Caco-2 (cell line): ENCODE measurements around the gene NFIA. TPM values are rescaled to one million over a fixed set of nuclear protein-coding genes. Genes with fewer than 3 reads are reported as not detected.

Source experiments
- BruUV-seq: library from RNA; stranded (reverse); fragments of 400-500 nt; replicated peaks from 2 replicates; lab custom pipeline; 2021; lab: Mats Ljungman, UMichigan
- CTCF ChIA-PET: fragments of 300-600 bp; sonication (Branson Sonifier 250); formaldehyde crosslinking; loops from one replicate; lab custom pipeline; 2022; ENCODE audit warnings: antibody characterized with exemption; lab: Charles Lee
- POLR2A ChIA-PET: fragments of 300-600 bp; sonication (Branson Sonifier 250); formaldehyde crosslinking; loops from one replicate; lab custom pipeline; 2022; ENCODE audit warnings: antibody characterized with exemption; lab: Charles Lee
- DNase-seq, 2 experiments: peaks; one replicate each; pipeline versions ENCODE4 v3.0.0 to v3.0.0-alpha.2; 2020 to 2022
- H3K27me3 ChIP-seq: replicated peaks from 2 replicates; pipeline ENCODE4 v1.6.0; 2011; ENCODE audit warnings: low read length; ENCODE audit not compliant: control insufficient read depth, insufficient read depth
- H3K36me3 ChIP-seq: 2 replicates; pipeline ENCODE4 v1.5.1; 2011; ENCODE audit warnings: low read length; ENCODE audit not compliant: control insufficient read depth, insufficient read depth
- H3K4me1 ChIP-seq: fragments of 250-450 bp; sonication (Bioruptor Pico); 2 replicates; pipeline ENCODE4 v1.5.1; 2020; ENCODE audit warnings: mild to moderate bottlenecking
- H3K4me3 ChIP-seq: 2 replicates; pipeline ENCODE4 v1.5.1; 2011; ENCODE audit warnings: low read depth, mild to moderate bottlenecking, control low read depth, low read length
- H3K9me3 ChIP-seq: fragments of 250-450 bp; sonication (Bioruptor Pico); 2 replicates; pipeline ENCODE4 v1.5.1; 2020; ENCODE audit warnings: mild to moderate bottlenecking, moderate library complexity
- H3K27ac Mint-ChIP-seq: one replicate; pipeline ENCODE4 v1.8.0; 2022; ENCODE audit warnings: mixed read lengths; ENCODE audit not compliant: unreplicated experiment
- H3K27me3 Mint-ChIP-seq: one replicate; pipeline ENCODE4 v1.8.0; 2022; ENCODE audit warnings: mixed read lengths; ENCODE audit not compliant: insufficient read depth, unreplicated experiment
- H3K36me3 Mint-ChIP-seq: one replicate; pipeline ENCODE4 v1.8.0; 2022; ENCODE audit warnings: mild to moderate bottlenecking, mixed read lengths; ENCODE audit not compliant: insufficient read depth, unreplicated experiment
- H3K4me1 Mint-ChIP-seq: one replicate; pipeline ENCODE4 v1.8.0; 2022; ENCODE audit warnings: low read depth, mixed read lengths; ENCODE audit not compliant: unreplicated experiment
- H3K4me3 Mint-ChIP-seq: one replicate; pipeline ENCODE4 v1.8.0; 2022; ENCODE audit warnings: mild to moderate bottlenecking, moderate library complexity, mixed read lengths; ENCODE audit not compliant: unreplicated experiment
- H3K9me3 Mint-ChIP-seq: one replicate; pipeline ENCODE4 v1.8.0; 2022; ENCODE audit warnings: mixed read lengths; ENCODE audit not compliant: unreplicated experiment
- intact Hi-C: fragments of 100-400 bp; cut with micrococcal nuclease; formaldehyde crosslinking; loops from one replicate; pipeline ENCODE4 v1.10.0; 2022; ENCODE audit not compliant: unreplicated experiment
- total RNA-seq: library from RNA; stranded (reverse); gene quantifications from 2 replicates; pipeline ENCODE4 v1.2.3, GENCODE V29; 2022
- TF ChIP-seq, protein P1 (sequence below), 2 experiments: fragments of 200-600 bp in 1 of 2; IDR thresholded peaks; 1 replicate in 1 of 2; 2 replicates in 1 of 2; pipeline versions ENCODE4 v1.5.1 to v1.8.0; 2011 to 2022; ENCODE audit warnings: antibody characterized with exemption in 1 of 2, control low read depth in 1 of 2, inconsistent platforms in 1 of 2, low read depth in 1 of 2, low read length in 1 of 2, mild to moderate bottlenecking in 1 of 2, moderate library complexity in 1 of 2; ENCODE audit not compliant: insufficient read depth in 1 of 2, severe bottlenecking in 1 of 2, unreplicated experiment in 1 of 2

The NFIA gene
- total RNA-seq, 1 experiment from 2014 or later = 1.4 TPM

DNA sequence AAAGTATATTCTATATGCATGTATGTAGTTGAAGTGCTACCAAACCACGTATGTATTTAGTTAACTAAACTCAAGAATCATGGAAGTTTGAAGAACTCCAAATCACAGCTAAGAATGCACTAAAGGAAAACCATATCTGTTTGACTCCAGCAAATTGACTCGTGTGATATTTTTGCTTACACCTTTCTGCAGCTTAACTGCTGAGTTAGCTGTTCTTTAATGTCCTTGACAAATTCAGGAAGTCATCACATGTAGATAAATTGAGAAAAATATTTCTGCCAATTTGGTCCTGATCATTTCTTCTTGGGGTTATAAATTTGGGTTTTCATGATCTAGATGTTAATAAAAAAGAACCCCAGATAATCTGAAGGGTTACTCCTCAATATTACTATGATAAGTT, 83.0 kb downstream of the NFIA start:
- Mint-ChIP-seq H3K36me3 (no peaks in the 10 kb centered on the region), H3K4me1 (no peaks in the 10 kb centered on the region), H3K9me3 (no peaks in the 10 kb centered on the region), H3K4me3 (no peak overlapping the region), H3K27ac (no peak overlapping the region), H3K27me3 (no peaks in the 10 kb centered on the region)
- TF ChIP-seq, protein P1, sequence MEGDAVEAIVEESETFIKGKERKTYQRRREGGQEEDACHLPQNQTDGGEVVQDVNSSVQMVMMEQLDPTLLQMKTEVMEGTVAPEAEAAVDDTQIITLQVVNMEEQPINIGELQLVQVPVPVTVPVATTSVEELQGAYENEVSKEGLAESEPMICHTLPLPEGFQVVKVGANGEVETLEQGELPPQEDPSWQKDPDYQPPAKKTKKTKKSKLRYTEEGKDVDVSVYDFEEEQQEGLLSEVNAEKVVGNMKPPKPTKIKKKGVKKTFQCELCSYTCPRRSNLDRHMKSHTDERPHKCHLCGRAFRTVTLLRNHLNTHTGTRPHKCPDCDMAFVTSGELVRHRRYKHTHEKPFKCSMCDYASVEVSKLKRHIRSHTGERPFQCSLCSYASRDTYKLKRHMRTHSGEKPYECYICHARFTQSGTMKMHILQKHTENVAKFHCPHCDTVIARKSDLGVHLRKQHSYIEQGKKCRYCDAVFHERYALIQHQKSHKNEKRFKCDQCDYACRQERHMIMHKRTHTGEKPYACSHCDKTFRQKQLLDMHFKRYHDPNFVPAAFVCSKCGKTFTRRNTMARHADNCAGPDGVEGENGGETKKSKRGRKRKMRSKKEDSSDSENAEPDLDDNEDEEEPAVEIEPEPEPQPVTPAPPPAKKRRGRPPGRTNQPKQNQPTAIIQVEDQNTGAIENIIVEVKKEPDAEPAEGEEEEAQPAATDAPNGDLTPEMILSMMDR (IDR thresholded peaks at IDR 0.05; ENCODE audit: insufficient read depth in 1 of 2, low read depth in 1 of 2, low read length in 1 of 2, severe bottlenecking in 1 of 2, unreplicated experiment in 1 of 2) = no peak
- no TSS peak for BruUV-seq
- H3K4me3 ChIP-seq = no peak overlapping the region
- H3K27me3 ChIP-seq = no peaks in the 10 kb centered on the region
- intact Hi-C loops = no loop called here
- CTCF ChIA-PET = no interaction called here
- POLR2A ChIA-PET = no interaction called here
- H3K9me3 ChIP-seq = no peaks in the 10 kb centered on the region
- DNase-seq = no peak
- no peaks in the 10 kb centered on the region for H3K36me3 ChIP-seq
- no peaks in the 10 kb centered on the region for H3K4me1 ChIP-seq

DNA sequence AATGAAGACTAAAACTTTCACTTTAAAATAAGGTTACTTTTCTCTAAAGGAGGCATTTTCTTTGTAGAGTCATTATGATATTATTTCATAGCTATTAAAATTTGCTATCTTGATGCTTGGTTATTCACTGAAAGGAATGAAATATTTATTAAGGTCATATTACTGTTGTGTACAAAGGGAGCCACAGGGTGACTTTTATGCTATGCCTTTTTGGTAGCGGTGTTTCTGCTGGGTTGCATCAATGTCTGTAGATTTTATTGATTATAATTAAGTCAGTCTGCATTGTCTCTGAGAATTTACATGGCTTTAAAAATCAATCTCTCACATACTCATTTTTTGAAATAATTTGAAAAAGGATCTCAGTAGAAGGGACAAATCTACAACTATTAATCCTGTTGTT, 84.9 kb downstream of the NFIA start:
- no peaks in the 10 kb centered on the region for H3K4me1 Mint-ChIP-seq
- no peak overlapping the region for H3K27ac Mint-ChIP-seq
- Histone ChIP-seq H3K27me3 (no peaks in the 10 kb centered on the region), H3K36me3 (no peaks in the 10 kb centered on the region), H3K9me3 (no peaks in the 10 kb centered on the region), H3K4me3 (no peak overlapping the region), H3K4me1 (no peaks in the 10 kb centered on the region)
- H3K36me3 Mint-ChIP-seq = no peaks in the 10 kb centered on the region
- no peak for DNase-seq
- intact Hi-C loops = no loop called here
- CTCF ChIA-PET = no interaction called here
- POLR2A ChIA-PET = no interaction called here
- no TSS peak for BruUV-seq
- no peaks in the 10 kb centered on the region for H3K9me3 Mint-ChIP-seq
- no peak overlapping the region for H3K4me3 Mint-ChIP-seq
- TF ChIP-seq, protein P1 (IDR thresholded peaks at IDR 0.05; ENCODE audit: insufficient read depth in 1 of 2, low read depth in 1 of 2, low read length in 1 of 2, severe bottlenecking in 1 of 2, unreplicated experiment in 1 of 2) = no peak
- no peaks in the 10 kb centered on the region for H3K27me3 Mint-ChIP-seq

DNA sequence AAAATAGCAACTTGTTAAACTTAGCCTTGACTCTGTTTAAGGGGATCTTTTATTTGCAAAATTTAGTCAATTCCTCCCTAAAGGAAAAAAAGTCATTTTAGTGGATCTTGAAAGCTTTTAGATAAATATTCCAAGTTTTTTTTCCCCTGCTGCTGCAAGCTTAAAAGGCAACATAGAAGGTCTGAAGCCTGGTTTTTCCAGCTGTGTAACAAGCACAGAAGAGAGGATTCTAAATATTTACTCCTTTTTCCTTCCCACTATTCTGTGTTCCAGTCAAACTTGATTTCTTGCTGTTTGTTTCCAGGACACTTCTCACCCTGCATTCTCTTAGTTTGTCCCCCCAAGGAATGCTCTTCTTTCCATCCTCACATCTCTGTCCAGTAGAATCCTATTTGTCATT, 86.7 kb downstream of the NFIA start:
- BruUV-seq = no TSS peak

More for the DNA sequence above, 86.7 kb downstream of the NFIA start:
- Mint-ChIP-seq H3K9me3 (no peaks in the 10 kb centered on the region), H3K4me1 (no peaks in the 10 kb centered on the region), H3K36me3 (no peaks in the 10 kb centered on the region), H3K27ac (no peak overlapping the region), H3K27me3 (no peaks in the 10 kb centered on the region), H3K4me3 (no peak overlapping the region)
- intact Hi-C loops = no loop called here
- H3K36me3 ChIP-seq = no peaks in the 10 kb centered on the region
- H3K9me3 ChIP-seq = no peaks in the 10 kb centered on the region
- no peak overlapping the region for H3K4me3 ChIP-seq
- TF ChIP-seq, protein P1 (IDR thresholded peaks at IDR 0.05; ENCODE audit: insufficient read depth in 1 of 2, low read depth in 1 of 2, low read length in 1 of 2, severe bottlenecking in 1 of 2, unreplicated experiment in 1 of 2) = no peak
- CTCF ChIA-PET = interaction anchor here (0.5 kb wide), 1 partner anchor 646 kb away, joined by 3 read pairs; no protein-coding TSS in a partner anchor
- DNase-seq = no peak
- POLR2A ChIA-PET = no interaction called here
- H3K4me1 ChIP-seq = no peaks in the 10 kb centered on the region
- H3K27me3 ChIP-seq = no peaks in the 10 kb centered on the region
